Stomach (tissue), 4 donors: ENCODE data around the gene HAPSTR1.

Experiments used
- CTCF ChIP-seq, 7 experiments: fragments of 450-650 bp in 4 of 7; fragments of 200-600 bp in 3 of 7; sonication (generic) in 3 of 7; IDR thresholded peaks; one replicate each; pipeline ENCODE4 v1.5.1; 2016 to 2019; ENCODE audit warnings: antibody characterized with exemption in 7 of 7, control low read depth in 2 of 7, mild to moderate bottlenecking in 1 of 7
- POLR2AphosphoS5 ChIP-seq, 3 donors: sonication (generic); formaldehyde crosslinking; IDR thresholded peaks; one replicate each; pipeline ENCODE4 v1.6.1; 2016; ENCODE audit warnings: antibody characterized with exemption in 3 of 3

DNA sequence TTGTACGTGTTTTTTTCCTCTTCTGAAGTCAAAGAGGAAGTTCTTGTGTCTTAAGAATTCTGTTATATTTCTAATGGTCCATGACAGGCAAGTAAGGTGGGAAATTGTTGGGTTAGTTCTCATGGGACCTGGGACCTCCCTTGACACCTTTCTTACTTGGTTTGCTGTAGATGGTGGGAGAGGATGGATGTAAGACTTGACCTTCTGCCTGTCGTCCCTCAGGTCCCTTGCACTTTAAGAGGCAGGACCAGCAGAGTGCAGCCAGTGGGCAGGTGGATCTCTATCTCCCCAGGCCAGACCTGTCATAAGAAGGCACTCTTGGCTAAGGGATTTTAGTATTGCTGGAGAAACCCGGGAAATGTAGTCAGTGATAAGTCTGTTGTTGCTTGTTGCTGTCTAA is 12.1 kb downstream of the HAPSTR1 start:
- no peak for TF ChIP-seq CTCF (IDR thresholded peaks at IDR 0.05)
- no peak for TF ChIP-seq POLR2AphosphoS5 (IDR thresholded peaks at IDR 0.05)
